HepG2 (cell line): ENCODE measurements around the gene RICTOR.

Source experiments
- KDM1A ChIP-seq: IDR thresholded peaks from 2 replicates; pipeline ENCODE4 v1.6.1; 2016; ENCODE audit warnings: missing compliant biosample characterization
- POLR2AphosphoS5 ChIP-seq: IDR thresholded peaks from 2 replicates; pipeline ENCODE4 v1.6.1; 2012; ENCODE audit warnings: low read depth, low read length
- RXRB ChIP-seq: IDR thresholded peaks from 2 replicates; pipeline ENCODE4 v1.6.1; 2016; ENCODE audit warnings: borderline replicate concordance, missing genetic modification reagents, missing compliant biosample characterization
- TCF7 ChIP-seq: sonication (generic); IDR thresholded peaks from 2 replicates; pipeline ENCODE4 v1.6.1; 2016; ENCODE audit warnings: antibody characterized with exemption, low read depth
- ZNF441 ChIP-seq: sonication (generic); formaldehyde crosslinking; IDR thresholded peaks from 2 replicates; pipeline ENCODE4 v1.7.0; 2021; ENCODE audit warnings: missing genetic modification reagents, borderline replicate concordance
- TF ChIP-seq, protein P1 (sequence below): sonication (generic); formaldehyde crosslinking; IDR thresholded peaks from 2 replicates; pipeline ENCODE4 v1.5.0; 2020; ENCODE audit warnings: mild to moderate bottlenecking, missing genetic modification reagents, moderate library complexity
- TF ChIP-seq, protein P2 (sequence below): sonication (generic); formaldehyde crosslinking; IDR thresholded peaks from 2 replicates; pipeline ENCODE4 v1.8.1; 2023; ENCODE audit warnings: mild to moderate bottlenecking, moderate library complexity, missing genetic modification reagents

DNA sequence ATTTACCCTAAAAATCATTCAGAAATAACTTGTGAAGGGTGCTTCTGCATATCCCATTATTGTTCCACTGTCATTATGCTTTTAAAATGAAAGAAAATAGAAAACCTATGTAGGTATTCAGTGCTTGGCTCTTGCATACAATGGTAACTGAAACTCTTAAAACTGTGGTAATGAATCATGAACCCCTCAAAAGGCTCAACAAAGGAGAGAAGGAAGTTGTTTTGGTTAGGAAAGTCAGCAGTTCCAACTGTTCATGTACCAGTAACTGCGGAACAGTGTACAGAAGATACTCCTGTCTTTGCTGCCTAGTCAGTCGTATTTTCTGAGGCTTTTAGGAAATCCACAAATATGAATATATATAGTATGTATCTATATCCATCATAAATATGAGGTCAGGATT lies 132.3 kb downstream of the RICTOR start:
- no peak for TF ChIP-seq KDM1A (CRISPR knock-in tag)
- no peak for TF ChIP-seq TCF7
- no peak for TF ChIP-seq ZNF441
- TF ChIP-seq, protein P1, sequence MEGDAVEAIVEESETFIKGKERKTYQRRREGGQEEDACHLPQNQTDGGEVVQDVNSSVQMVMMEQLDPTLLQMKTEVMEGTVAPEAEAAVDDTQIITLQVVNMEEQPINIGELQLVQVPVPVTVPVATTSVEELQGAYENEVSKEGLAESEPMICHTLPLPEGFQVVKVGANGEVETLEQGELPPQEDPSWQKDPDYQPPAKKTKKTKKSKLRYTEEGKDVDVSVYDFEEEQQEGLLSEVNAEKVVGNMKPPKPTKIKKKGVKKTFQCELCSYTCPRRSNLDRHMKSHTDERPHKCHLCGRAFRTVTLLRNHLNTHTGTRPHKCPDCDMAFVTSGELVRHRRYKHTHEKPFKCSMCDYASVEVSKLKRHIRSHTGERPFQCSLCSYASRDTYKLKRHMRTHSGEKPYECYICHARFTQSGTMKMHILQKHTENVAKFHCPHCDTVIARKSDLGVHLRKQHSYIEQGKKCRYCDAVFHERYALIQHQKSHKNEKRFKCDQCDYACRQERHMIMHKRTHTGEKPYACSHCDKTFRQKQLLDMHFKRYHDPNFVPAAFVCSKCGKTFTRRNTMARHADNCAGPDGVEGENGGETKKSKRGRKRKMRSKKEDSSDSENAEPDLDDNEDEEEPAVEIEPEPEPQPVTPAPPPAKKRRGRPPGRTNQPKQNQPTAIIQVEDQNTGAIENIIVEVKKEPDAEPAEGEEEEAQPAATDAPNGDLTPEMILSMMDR, result no peak
- no peak for TF ChIP-seq RXRB (CRISPR knock-in tag)
- TF ChIP-seq POLR2AphosphoS5, result no peak
- TF ChIP-seq, protein P2, sequence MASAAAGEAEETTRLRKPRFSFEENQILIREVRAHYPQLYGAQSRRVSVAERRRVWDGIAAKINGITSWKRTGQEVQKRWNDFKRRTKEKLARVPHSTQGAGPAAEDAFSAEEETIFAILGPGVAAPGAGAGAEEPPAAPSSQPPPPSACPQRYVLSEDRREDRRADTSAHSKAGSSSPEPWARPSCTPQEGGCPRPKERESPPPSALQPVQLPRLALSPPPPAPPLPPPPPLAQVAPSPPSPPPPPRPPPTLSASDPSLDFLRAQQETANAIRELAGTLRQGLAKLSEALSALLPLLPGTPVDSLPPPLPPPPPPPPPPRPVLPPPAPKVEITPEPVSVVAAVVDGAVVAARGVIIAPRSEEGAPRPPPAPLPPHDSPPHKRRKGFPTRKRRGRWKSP, result no peak
